ENCODE measurements around the gene VENTX.

DNA sequence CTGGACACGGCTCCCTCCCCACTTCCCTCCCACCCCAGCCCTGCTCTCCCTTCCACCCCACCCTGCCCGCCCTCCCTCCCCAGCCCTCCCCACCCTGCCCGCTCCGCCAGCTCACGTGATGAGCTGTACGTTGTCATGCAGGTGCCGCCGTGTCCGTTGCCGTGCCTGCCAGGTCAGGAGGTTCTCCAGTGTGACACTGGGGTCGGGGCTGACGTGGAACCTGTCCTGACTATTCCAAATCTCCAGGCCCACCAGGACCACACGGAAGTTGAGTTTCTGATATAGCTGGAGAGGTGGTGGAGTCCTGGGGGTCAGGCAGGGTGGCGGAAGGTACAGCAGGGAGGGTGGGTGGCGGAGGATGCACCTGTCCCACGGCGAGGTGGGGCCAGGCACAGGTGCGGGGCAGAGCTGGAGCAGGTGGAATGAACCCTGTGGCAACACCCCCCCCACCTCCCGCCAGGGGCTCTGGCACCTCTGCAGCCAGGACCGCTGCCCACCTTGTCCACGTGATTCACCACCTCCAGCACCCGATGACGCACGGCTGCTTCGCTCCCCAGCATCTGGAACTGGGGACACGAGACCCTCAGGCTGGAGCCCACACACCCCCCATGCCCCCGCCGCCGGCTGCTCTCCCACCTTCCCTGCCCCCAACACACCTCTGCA, 34.8 kb downstream of the VENTX start:
- TF ChIP-seq POLR2A (IDR thresholded peaks at IDR 0.05; ENCODE audit: low read depth, low read length) (no peak), POLR2AphosphoS5 (IDR thresholded peaks at IDR 0.05; ENCODE audit: low read depth, low read length) (no peak)
